OCI-LY1 (cell line): ENCODE data around the gene MAML1.

Experiments
- H2AFZ ChIP-seq: fragments of 200-600 bp; sonication (generic), shearing (Covaris generic); 2 replicates; pipeline ENCODE4 v1.6.0; 2014; ENCODE audit warnings: antibody characterized with exemption, mild to moderate bottlenecking, low read length
- H3F3A ChIP-seq: fragments of 200-600 bp; sonication (generic), shearing (Covaris generic); 2 replicates; pipeline ENCODE4 v1.6.0; 2014; ENCODE audit warnings: mild to moderate bottlenecking, antibody characterized with exemption, low read length, moderate library complexity; ENCODE audit not compliant: insufficient read depth
- H3K27ac ChIP-seq: fragments of 200-600 bp; sonication (generic); 2 replicates; pipeline ENCODE4 v1.5.1; 2014; ENCODE audit warnings: low read length, mixed run types, mild to moderate bottlenecking, low read depth; ENCODE audit not compliant: poor library complexity, severe bottlenecking
- H3K27me3 ChIP-seq: fragments of 200-600 bp; sonication (generic); 2 replicates; pipeline ENCODE4 v1.6.0; 2014; ENCODE audit warnings: antibody characterized with exemption, mild to moderate bottlenecking, low read length, moderate library complexity; ENCODE audit not compliant: insufficient read depth
- H3K36me3 ChIP-seq: fragments of 200-600 bp; sonication (generic); 2 replicates; pipeline ENCODE4 v1.6.1; 2014; ENCODE audit warnings: mild to moderate bottlenecking, antibody characterized with exemption, low read length, moderate library complexity, mixed read lengths; ENCODE audit not compliant: insufficient read depth
- H3K4me1 ChIP-seq: fragments of 200-600 bp; sonication (generic); 2 replicates; pipeline ENCODE4 v1.5.1; 2014; ENCODE audit warnings: mild to moderate bottlenecking, low read length, moderate library complexity; ENCODE audit not compliant: insufficient read depth, severe bottlenecking
- H3K4me2 ChIP-seq: fragments of 200-600 bp; sonication (generic), shearing (Covaris generic); 2 replicates; pipeline ENCODE4 v1.6.1; 2014; ENCODE audit warnings: low read length
- H3K4me3 ChIP-seq: fragments of 200-600 bp; sonication (generic); 2 replicates; pipeline ENCODE4 v1.5.1; 2014; ENCODE audit warnings: low read length, low read depth, mild to moderate bottlenecking, mixed read lengths; ENCODE audit not compliant: poor library complexity, severe bottlenecking
- H3K79me2 ChIP-seq: fragments of 200-600 bp; shearing (Covaris generic); 2 replicates; pipeline ENCODE4 v1.6.1; 2016; ENCODE audit warnings: mixed run types, low read length, mixed read lengths; ENCODE audit not compliant: insufficient read depth
- H3K9ac ChIP-seq: fragments of 200-600 bp; sonication (generic), shearing (Covaris generic); 2 replicates; pipeline ENCODE4 v1.6.1; 2014; ENCODE audit warnings: mild to moderate bottlenecking, low read length, mixed read lengths
- H3K9me2 ChIP-seq: fragments of 200-600 bp; sonication (generic), shearing (Covaris generic); 2 replicates; pipeline ENCODE4 v1.6.1; 2014; ENCODE audit warnings: low read depth, mild to moderate bottlenecking, low read length, mixed read lengths
- H3K9me3 ChIP-seq: fragments of 200-600 bp; shearing (Covaris generic); 2 replicates; pipeline ENCODE4 v1.6.1; 2014; ENCODE audit warnings: low read length, mixed read lengths
- H4K20me1 ChIP-seq: fragments of 200-600 bp; sonication (generic), shearing (Covaris generic); 2 replicates; pipeline ENCODE4 v1.6.0; 2016; ENCODE audit warnings: mild to moderate bottlenecking, low read length; ENCODE audit not compliant: insufficient read depth
- EZH2 ChIP-seq: fragments of 200-600 bp; sonication (generic), shearing (Covaris generic); IDR thresholded peaks from 2 replicates; pipeline ENCODE4 v1.8.0; 2017; ENCODE audit warnings: borderline replicate concordance, mixed run types, mild to moderate bottlenecking, antibody characterized with exemption, low read length, moderate library complexity, mixed read lengths
- TF ChIP-seq, protein P1 (sequence below): fragments of 200-600 bp; sonication (generic), shearing (Covaris generic); IDR thresholded peaks from 2 replicates; pipeline ENCODE4 v1.5.1; 2017; ENCODE audit warnings: mild to moderate bottlenecking, antibody characterized with exemption, low read length, moderate library complexity, mixed read lengths

MAML1 gene

DNA sequence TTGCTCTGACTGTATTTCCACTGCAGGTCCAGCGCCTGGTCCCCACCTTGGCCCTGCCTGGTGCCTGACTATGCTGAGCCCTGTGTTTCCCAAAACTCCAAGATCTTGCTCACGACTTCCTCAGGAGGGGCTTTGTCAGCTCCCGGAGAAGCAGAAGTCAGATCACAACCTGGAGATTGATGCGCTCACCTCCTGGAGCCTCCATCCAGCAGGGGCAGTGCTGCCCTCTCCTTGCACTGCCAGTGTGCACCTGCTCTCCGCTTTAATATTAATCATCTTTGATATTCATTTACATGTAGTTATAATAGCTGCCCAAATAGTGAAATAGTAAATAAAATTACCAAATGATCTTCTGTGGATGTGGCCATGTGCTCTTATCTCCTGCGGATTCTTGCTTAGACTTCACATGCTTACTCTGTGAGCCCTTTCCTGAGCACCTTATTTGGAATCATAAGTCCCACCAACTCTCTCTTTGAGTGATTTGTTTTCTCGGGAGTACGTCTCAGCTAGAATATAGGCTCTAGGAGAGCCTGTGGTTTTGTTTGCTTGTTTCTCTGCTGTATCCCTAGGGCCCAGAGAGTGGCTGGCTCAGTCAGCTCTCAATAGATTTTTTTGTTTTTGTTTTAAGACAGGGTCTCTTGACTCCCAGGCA, 17.4 kb downstream of the MAML1 start:
- Histone ChIP-seq H3K9me3 (no peaks in the 10 kb centered on the region), H3K79me2 (peaks cover 60% of the 10 kb centered on the region), H3K4me2 (no peak overlapping the region), H3K27me3 (no peaks in the 10 kb centered on the region), H2AFZ (no peak overlapping the region), H3K27ac (no peak overlapping the region), H3K9me2 (no peaks in the 10 kb centered on the region), H3K4me1 (peaks cover 13% of the 10 kb centered on the region), H3F3A (no peaks in the 10 kb centered on the region), H4K20me1 (no peaks in the 10 kb centered on the region), H3K9ac (no peak overlapping the region), H3K4me3 (no peak overlapping the region), H3K36me3 (peaks cover 25% of the 10 kb centered on the region)
- TF ChIP-seq, protein P1, sequence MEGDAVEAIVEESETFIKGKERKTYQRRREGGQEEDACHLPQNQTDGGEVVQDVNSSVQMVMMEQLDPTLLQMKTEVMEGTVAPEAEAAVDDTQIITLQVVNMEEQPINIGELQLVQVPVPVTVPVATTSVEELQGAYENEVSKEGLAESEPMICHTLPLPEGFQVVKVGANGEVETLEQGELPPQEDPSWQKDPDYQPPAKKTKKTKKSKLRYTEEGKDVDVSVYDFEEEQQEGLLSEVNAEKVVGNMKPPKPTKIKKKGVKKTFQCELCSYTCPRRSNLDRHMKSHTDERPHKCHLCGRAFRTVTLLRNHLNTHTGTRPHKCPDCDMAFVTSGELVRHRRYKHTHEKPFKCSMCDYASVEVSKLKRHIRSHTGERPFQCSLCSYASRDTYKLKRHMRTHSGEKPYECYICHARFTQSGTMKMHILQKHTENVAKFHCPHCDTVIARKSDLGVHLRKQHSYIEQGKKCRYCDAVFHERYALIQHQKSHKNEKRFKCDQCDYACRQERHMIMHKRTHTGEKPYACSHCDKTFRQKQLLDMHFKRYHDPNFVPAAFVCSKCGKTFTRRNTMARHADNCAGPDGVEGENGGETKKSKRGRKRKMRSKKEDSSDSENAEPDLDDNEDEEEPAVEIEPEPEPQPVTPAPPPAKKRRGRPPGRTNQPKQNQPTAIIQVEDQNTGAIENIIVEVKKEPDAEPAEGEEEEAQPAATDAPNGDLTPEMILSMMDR, result no peak
- no peak for TF ChIP-seq EZH2

DNA sequence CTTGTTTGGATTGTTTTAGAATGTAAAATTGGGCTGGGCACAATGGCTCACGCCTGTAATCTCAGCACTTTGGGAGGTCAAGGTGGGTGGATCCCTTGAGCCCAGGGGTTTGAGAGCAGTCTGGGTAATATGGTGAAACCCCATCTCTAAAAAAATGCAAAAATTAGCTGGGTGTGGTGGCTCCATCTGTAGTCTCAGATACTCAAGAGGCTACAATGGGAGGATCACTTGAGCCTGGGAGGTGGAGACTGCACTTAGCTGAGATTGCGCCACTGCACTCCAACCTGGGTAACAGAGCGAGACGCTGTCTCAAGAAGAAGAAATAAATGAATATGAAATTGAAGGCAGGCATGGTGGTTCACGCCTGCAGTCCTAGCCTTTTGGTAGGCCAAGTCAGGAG, 21.3 kb downstream of the MAML1 start:
- TF ChIP-seq EZH2, result no peak
- TF ChIP-seq, protein P1, result no peak

DNA sequence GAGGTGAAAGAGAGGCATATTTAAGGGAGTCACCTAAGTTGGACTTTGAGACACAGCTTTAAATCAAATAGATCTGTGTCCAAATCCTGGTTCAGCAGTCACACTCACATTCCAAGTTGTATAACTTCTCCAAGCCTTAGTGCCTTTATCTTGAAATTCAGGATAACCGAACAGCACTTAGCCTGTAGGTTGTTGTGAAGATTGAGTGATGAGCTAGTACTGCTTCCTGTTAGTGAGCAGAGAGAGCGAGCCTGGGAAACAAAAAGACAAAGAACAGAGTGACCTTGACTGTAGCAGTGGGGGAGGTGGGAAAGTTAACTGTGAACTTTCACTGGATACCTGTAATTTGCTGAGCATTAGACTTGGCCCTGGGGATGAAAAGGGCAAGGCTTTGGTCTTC, 22.4 kb downstream of the MAML1 start:
- H3K27ac ChIP-seq, result peak overlapping the region; percentile 34
- H3K27me3 ChIP-seq, result no peaks in the 10 kb centered on the region
- peaks cover 14% of the 10 kb centered on the region for H3K36me3 ChIP-seq
- no peaks in the 10 kb centered on the region for H3F3A ChIP-seq
- H3K4me3 ChIP-seq, result no peak overlapping the region
- H4K20me1 ChIP-seq, result no peaks in the 10 kb centered on the region
- H3K4me1 ChIP-seq, result peaks cover 17% of the 10 kb centered on the region
- H3K9me2 ChIP-seq, result no peaks in the 10 kb centered on the region
- peaks cover 58% of the 10 kb centered on the region for H3K79me2 ChIP-seq
- no peak overlapping the region for H3K4me2 ChIP-seq
- peak overlapping the region; percentile 11; the same call in 1 of the 2 replicates for H3K9ac ChIP-seq
- TF ChIP-seq, protein P1, result no peak
- no peak for TF ChIP-seq EZH2
- no peaks in the 10 kb centered on the region for H3K9me3 ChIP-seq
- H2AFZ ChIP-seq, result no peak overlapping the region

More for the DNA sequence above, 21.3 kb downstream of the MAML1 start:
- no peaks in the 10 kb centered on the region for H3F3A ChIP-seq
- no peaks in the 10 kb centered on the region for H3K27me3 ChIP-seq
- peaks cover 17% of the 10 kb centered on the region for H3K4me1 ChIP-seq
- no peaks in the 10 kb centered on the region for H3K9me2 ChIP-seq
- no peak overlapping the region for H3K27ac ChIP-seq
- H3K9ac ChIP-seq, result no peak overlapping the region
- H3K36me3 ChIP-seq, result peaks cover 18% of the 10 kb centered on the region
- no peak overlapping the region for H3K4me2 ChIP-seq
- H2AFZ ChIP-seq, result no peak overlapping the region
- no peak overlapping the region for H3K4me3 ChIP-seq
- peaks cover 64% of the 10 kb centered on the region for H3K79me2 ChIP-seq
- no peaks in the 10 kb centered on the region for H3K9me3 ChIP-seq
- no peaks in the 10 kb centered on the region for H4K20me1 ChIP-seq
